GM20431 (cell line): Measurements from ENCODE around the gene PDE4D.

Experiments used
- in situ Hi-C: fragments of 300-500 bp; cut with MseI, MboI; formaldehyde crosslinking; loops from one replicate; pipeline ENCODE4 v1.15.0; 2020; ENCODE audit warnings: low sequenced_read_pairs; ENCODE audit not compliant: unreplicated experiment

PDE4D gene

DNA sequence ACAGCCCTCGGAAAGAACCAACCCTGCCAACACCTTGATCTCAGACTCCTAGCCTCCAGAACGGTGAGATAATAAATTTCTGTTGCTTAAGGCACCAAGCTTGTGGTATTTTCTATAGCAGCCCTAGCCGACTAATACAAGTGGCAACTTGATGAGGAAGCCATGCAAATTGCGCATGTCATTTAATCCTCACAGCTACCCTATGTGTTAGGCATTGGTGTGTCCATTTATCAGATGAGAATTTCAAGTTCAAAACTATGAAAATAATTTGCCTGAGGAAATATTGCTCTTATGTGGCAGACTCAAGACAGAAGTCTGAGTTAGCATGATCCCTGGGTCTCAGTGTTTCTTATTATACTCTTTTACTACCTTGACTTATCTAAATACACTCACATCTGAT is 264.0 kb downstream of the PDE4D start:
- in situ Hi-C loops, result no loop called here

DNA sequence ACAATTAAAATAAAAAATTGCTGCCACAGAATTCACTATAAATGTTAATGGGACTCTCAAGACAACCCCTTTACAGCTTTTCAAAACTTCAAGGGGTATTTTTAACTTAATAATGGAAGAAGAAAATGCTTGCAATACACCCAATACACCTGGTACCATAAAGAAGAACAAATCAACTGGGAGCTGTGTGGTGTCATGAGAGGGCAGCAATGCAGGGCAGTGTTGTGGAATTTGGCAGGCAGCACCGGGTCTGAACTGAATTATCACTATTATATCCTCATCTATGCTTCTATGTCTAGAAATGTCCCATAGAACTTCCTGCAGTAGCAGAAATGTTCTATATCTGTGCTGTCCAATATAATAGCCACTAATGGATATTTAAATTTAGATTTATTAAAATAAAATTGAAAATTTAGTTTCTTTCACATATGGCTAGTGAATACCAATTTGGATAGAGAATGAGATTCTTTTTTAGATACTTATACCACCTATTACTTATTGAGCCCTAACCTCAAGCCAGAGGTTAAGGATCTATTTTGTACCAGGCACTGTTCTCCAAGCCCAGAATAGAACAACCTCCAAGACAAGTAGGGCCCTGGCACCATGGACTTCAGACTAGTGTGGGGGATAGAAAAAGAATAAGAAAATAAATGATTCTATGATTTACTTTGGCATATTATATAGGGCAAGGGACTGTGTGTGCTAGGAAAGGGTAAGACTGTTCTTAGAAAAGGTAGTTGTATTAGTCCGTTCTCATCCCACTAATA is 265.3 kb downstream of the PDE4D start:
- in situ Hi-C loops, result no loop called here

DNA sequence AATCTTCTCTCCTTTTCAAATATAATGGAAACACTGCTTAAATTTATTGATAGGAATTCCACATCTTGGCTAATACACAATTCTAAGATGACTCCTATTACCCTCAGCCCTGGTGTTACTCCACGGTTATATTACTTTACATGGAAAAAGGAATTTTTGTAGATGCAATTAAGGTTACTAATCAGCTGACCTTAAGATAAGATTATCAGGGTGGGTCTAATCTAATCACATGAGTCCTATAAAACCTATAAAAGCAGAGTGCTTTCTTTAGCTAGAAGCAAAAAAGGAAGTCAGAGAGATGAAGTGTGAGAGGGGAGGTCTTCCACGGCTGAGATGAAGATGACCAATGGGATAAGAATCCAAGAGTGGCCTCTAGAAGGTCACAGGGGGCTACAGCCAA is 268.6 kb downstream of the PDE4D start:
- in situ Hi-C loops, result no loop called here

DNA sequence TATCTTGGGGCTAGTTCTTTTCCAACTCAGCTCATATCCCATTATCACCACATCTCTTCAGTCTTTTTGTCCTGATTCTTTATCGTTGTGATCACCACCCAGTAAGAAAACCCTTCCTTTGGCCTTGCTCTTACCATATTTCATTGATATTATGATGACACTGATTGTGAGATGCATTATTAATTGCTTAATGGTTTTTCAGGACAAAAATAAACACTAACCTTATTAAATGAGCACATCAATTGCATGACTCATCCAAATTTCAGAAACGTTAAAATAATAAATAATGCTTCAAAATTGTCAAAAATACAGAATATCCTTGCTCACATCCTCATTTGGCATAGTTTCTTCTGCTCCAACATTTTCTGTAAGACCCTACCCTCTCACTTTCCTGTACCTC is 270.7 kb downstream of the PDE4D start:
- in situ Hi-C loops, result no loop called here

DNA sequence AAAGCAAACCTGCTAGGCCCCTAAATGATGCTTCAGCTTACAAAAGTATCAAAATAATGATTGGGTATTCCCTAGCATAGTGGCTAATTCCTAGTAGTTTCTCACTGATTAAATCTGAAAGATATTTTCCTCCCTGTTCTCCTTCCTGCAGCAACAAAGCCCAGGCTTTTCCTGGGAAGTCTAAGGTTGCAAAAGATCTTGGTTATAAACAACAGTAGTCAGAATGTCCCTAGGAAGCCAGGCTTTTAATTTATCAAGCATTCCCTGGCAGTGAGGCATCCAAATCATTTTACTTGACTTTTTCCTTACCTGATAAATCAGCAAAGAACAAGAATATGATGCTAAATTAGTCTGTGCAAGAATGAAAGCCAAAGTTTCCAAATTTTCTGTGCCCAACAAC is 272.0 kb downstream of the PDE4D start:
- in situ Hi-C loops, result no loop called here

DNA sequence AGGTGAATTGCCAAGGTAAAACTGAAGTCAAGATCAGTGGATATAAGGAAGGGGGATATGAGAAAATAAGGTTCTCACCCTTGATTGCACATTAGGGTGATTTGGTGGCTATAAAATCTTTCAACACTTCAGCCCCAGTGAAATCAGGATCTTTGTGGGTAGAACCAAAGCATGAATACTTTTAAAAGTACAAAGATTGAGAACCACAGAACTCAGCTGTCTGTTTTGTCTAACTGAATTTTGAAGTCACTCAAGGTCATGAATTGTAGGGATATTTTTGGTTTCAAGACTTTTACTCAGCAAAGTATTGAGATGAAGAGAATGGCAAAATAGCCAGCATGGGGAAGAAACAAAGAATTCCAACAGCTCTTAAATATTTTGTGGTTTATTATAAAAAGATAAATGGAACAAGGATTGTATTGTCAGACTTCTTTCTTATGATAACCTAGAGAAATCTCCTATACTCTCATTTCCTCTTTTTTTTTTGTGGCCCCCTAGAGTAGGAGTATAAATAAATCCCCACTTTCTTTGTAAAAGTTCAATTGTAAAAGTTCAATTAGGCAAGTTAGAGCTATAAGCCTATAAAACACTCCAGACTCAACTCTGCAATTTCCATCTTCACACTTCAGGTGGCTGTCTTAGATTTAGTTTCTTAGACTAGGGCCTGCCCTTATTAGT is 272.9 kb downstream of the PDE4D start:
- in situ Hi-C loops, result no loop called here

DNA sequence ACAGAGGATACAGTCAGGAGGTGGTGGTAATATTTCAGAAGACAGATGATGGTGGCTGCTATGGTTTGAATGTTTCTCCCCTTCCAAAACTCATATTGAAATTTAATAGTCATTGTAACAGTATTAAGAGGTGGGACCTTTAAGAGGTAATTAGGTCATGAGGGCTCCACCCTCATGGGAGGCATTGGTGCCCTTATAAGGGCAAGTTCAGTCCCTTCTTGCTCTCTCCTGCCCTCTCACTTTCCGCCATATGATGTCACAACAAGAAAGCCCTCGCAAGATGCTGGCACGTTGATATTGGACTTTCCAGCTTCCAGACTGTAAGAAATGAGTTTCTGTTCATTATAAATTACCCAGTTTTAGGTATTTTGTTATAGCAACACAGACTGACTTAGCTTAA is 274.9 kb downstream of the PDE4D start:
- in situ Hi-C loops, result no loop called here

DNA sequence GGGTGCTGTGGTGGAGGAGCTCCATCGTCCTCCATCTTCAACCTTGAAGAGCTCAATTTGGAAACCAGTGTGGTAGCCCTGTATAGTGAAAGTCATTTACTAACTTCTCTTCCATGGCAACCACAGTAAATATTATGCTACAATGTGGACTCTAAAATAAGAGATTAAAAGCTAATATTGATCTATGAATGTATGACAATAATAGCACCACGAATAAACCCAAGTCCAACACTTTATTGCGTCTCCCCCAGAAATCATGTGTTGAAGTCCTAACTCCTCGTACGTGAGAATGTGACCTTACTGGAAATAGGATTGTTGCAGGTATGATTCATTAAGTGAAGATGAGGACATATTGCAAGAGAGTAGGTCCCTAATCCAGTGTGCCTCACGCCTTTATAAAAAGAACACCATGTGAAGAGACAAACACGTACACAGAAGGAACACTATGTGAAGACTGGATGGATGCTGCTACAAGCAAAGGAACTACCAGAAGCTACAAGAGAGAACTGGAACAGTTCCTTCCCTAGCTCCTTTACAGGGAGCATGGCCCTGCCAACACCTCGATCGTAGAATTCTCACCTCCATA is 276.2 kb downstream of the PDE4D start:
- in situ Hi-C loops, result no loop called here

DNA sequence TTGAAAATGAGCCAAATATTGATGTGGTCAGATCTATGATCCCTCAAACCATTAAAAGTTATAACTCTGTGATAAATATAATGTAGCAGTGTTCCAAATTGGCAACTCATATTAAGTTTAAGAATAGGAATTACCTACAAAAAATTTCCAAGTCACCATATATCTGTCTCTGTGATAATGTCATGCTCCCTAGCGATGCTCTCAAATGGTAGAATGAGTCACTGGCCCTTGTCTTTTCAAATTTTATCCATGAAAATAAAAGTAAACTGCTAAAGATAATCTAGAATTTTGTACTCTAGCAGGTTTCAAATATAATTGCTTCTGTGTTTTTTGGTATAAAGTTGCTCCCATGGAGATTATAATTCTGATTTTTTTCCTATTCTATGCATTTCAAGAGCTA is 277.1 kb downstream of the PDE4D start:
- in situ Hi-C loops, result no loop called here

DNA sequence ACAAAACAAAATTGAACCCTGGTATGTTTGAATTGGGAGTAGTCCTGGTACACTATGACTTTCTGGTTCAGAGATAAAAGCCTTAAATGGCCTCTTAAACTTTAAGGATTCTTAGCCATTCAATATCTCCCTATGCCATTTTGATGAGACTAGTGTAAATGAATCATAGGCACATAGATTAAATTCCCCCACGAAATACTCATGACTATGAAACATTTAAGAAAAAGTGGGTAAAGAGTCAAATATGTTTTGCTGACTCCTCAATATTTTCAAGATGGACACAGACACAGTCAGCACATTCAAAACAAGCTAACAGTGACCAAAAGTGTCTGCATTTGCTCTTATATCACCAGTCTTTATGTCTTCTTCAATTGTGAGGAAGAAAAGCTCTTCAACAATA is 278.3 kb downstream of the PDE4D start:
- in situ Hi-C loops, result no loop called here

DNA sequence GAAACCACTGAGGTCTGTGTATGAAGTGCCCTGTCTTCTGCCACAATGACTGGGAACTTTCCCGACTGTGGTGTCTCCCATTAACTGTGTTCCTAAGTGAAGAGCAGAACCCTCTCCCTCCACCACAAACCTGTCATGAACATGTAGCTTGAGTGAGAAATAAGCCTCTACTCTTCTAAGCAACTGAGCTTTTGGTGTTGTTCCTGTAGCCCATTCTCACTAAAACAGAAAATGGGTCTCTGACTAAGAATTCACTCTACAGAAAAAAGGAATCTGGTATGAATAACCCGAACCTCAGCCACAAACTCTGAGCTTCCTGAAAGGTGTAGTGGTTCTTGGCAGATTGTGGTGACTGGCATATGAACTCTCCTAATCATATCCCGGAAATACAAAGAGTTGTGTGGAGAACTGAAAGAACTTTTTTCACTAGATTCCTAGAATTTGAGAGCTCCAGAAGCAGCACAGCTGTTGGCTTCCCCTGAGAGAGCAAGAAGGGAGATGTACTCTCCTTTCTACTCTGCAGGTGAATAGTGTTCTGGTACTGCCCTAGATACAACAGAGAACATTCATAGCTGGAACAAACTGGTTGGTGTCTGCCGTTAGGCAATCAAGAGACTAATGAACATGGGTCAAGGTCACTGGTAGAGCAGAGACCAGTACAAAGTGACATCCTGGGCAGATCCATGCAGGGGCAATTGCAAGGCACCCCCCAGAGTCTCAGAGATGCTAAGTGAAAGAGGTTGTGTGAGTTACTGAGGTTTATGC is 283.8 kb downstream of the PDE4D start:
- in situ Hi-C loops, result no loop called here

DNA sequence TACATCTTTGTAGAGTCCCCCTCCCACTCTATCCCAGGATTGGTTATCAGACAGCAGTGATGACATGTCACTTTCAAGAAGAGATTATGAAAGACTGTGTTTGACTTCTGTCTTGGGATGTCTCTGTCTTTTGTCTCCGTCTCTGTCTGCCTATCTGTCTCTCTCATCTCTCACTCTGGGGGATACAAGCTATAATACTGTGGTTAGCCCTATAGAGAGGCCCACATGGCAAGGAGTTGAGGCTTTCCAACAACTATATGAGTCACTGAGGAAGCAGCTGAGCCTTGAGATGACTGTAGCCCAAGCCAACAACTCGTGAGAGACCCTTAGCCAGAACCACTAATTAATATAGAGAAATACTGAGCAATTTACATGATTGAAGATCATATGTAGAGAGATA is 284.8 kb downstream of the PDE4D start:
- in situ Hi-C loops, result no loop called here

DNA sequence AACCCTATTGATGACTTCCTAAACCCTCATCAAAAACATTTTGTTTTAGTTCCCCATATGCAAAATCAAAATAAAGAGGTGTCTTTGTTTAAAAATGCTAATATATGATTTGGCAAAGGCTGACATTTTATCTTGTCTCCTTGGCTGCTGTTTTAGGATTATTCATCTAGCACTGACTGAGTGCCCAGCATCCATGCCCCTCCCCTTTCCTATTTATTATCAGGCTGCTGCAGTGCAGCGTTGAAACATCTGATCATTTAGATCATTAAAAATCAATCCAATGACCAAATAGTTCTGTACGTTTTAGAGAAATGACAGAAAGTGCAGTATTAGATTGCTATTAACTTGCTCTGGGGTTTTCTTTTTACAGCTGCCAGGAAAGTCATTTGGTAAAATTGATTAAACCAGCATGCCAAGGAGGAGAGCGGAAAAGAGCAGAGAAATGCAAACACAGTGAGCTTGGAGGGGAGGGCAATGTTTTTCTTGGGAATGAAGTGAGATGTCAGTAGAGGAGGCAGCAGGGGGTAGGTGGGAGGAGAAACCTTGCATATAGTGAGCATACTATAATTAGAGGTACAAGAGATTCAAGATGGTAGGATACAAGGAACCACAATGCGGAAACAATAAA is 286.3 kb downstream of the PDE4D start:
- in situ Hi-C loops, result no loop called here

DNA sequence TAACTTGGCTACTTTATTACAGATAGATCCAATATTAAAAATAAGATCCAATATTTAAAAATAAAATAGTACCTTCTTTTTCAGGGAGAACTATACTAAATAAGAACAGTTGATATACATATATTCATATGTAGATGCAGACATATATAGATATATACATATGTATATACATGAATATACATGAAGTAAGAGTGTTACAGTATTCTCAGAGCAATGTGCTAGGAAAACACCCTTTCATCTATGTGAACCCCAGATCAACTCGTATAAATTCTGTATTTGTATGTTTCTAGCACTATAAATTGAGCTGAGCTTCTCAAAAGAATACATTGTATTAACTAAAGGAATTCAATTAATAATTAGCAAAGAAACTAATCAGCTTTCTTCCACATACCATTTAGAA is 287.6 kb downstream of the PDE4D start:
- in situ Hi-C loops, result no loop called here

DNA sequence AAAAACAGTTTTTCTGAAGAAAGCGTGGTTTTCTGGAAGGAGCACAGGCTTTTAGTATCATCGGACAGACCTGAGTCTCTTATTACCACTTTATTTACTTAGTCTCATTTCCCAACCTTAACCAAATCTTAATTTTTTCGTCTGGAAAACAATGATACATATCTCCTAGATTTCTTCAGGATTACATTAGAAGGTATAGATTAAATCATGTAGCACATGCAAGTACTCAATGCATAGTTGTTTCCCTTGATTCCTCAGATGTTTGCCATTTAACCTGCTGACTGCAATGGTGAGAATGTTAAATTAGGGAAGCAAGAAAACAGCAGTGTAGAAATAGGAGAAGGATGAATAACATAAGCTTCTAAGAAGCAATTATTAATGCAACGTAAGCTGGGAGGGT is 289.4 kb downstream of the PDE4D start:
- in situ Hi-C loops, result no loop called here

DNA sequence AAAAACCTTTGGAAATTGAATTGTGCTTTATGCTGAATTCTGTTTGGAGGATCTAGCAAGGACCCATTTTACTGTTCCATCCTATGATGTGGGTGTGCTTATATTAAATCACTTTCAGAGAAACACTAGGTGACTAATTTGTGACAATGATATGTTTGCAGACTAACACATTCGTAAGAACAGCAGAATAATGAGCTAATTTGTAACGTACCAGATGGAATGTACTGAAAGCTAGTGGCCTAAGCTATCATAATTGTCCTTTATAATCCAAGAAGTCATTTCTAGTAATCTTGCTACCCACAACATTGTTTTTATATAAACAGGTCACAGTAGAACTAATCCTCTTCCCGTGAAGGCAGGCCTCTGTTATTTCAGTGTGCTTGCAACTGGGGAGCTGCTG is 292.5 kb downstream of the PDE4D start:
- in situ Hi-C loops, result no loop called here

DNA sequence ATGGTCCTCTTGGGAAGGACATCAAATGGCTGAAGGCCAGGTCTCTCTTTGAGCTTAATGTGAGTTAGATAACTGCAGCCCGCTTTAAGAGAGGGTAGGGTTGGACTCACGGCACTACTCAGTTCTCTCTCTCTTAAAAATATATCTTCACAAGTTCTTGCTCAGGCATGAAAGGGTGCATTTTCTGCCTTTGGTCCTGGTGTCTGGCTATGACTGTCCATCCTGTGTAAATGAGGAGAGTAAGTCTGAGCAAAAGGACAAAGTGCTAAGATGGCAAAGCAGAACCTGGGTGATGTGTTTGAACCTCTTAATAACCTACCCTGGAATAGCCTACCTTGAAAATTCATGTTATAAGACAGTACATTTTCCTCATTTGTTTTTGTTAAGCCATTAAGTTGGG is 293.4 kb downstream of the PDE4D start:
- in situ Hi-C loops, result no loop called here

DNA sequence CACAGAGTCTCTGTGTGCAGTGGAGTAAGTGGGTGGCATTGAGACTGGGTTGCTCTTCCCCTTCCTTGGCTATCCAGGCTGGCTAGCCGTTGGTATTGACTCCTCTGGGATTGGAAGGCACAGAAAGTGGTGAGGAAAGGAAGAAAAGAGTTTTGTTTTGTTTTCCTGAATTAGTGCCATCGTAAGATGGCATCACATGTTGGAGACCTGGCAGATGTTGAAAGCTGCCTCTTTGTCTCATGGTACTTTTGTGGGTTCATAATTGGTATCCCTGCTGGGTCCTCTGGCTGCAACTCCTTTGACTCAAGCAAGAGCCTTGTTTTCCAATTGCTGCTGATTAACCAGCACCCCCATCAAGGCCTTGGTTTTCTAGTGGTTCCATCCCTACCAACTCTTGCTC is 293.8 kb downstream of the PDE4D start:
- in situ Hi-C loops, result no loop called here

DNA sequence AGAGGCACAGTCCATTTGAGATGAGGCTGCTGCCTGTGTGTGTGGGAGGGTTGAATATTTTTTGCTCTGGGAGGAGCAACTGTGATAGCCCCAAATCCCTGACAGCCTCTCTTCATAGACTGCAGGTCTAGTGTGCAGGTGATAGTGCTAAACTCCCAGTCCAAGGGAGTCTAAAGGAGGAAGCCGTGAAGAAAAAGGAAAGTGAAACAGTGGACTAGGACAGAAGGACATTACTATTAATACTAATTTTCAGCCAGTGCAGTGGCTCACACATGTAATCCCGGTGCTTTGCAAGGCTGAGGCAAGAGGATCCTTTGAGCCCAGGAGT is 295.0 kb downstream of the PDE4D start:
- in situ Hi-C loops, result no loop called here

DNA sequence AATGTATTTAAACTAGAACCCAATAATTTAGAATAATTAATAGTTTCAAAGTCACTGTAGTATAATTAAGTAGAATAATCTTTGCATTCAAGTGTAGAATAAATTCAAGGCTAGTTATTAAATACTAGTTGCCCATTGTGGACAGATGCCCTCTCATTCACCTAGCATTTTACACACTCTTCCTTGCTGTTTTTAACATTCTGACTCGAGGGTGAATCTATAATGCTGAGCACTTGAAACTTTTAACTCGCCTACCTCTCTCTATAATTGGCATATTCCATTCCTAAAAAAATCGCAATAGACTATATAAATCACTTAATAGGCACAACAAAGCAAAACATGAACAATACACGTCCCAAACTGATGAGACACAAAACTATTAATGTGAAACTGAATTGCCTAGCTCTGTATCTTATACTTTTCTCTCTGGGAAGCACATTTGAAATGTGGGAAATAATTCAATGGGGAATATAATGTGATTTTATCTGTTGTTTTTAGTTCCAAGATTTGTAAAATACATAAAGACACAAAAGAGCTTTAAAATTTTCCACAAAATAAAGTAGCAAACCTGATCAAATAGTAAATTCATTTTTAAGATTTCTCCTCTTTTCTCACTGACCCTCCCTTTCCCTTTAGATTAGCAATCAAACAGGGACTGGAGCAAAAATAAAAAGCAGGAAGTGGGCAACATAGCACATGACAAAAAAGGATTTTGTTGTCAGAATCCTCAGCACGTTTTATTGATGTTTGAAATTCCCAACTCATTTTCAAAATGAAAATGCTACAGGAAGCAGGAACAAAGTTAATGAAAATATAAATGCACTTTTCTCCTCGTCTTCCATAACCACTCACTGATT is 295.6 kb downstream of the PDE4D start:
- in situ Hi-C loops, result no loop called here
